H1 (cell line): ENCODE data around the gene SMURF2. TPM values are rescaled to one million over a fixed set of nuclear protein-coding genes. Genes with fewer than 3 reads are reported as not detected.

ENCODE experiments used
- ASH2L ChIP-seq: fragments of 200-600, 300-600 bp; sonication (generic); IDR thresholded peaks from one replicate; pipeline ENCODE4 v1.7.1; 2017; ENCODE audit warnings: low read length
- BCL11A ChIP-seq, 2 experiments: IDR thresholded peaks; one replicate each; pipeline ENCODE4 v1.6.1; 2011; ENCODE audit warnings: low read depth in 2 of 2, low read length in 2 of 2, mild to moderate bottlenecking in 2 of 2
- CHD1 ChIP-seq: IDR thresholded peaks from 2 replicates; pipeline ENCODE4 v1.6.1; 2012; ENCODE audit warnings: low read depth, low read length, improper control_type of control experiment
- CREB1 ChIP-seq: IDR thresholded peaks from 2 replicates; pipeline ENCODE4 v1.6.1; 2012; ENCODE audit warnings: inconsistent platforms
- EGR1 ChIP-seq: IDR thresholded peaks from 2 replicates; pipeline ENCODE4 v1.6.1; 2011; ENCODE audit warnings: low read depth, low read length, borderline replicate concordance
- JUN ChIP-seq: IDR thresholded peaks from 2 replicates; pipeline ENCODE4 v1.6.1; 2011; ENCODE audit warnings: low read depth, mild to moderate bottlenecking, improper control_type of control experiment, low read length
- KDM4A ChIP-seq: IDR thresholded peaks from one replicate; pipeline ENCODE4 v1.7.1; 2012; ENCODE audit warnings: low read depth, mild to moderate bottlenecking, moderate library complexity, low read length, inconsistent platforms; ENCODE audit not compliant: severe bottlenecking
- MAFK ChIP-seq: IDR thresholded peaks from 2 replicates; pipeline ENCODE4 v1.6.1; 2012; ENCODE audit warnings: low read depth, mild to moderate bottlenecking, improper control_type of control experiment, low read length
- SIN3A ChIP-seq, 2 experiments: IDR thresholded peaks in 1 of 2; conservative IDR thresholded peaks in 1 of 2; 2 replicates each; pipeline ENCODE4 v1.6.1; 2011 to 2012; ENCODE audit warnings: low read length in 2 of 2, improper control_type of control experiment in 1 of 2, low read depth in 1 of 2, mild to moderate bottlenecking in 1 of 2
- ZNF274 ChIP-seq: IDR thresholded peaks from 2 replicates; pipeline ENCODE4 v1.7.0; 2012; ENCODE audit warnings: low read length, borderline replicate concordance; ENCODE audit errors: extremely low read depth
- polyA plus RNA-seq, 7 experiments: library from polyadenylated mRNA; depleted of rRNA in 3 of 7; stranded (reverse) in 5 of 7; unstranded in 2 of 7; fragments of >200 nt in 5 of 7; fragments of 200-250 nt in 2 of 7; gene quantifications; 1 replicate in 5 of 7; 2 replicates in 1 of 7; 4 replicates in 1 of 7; pipeline versions ENCODE4 v1.2.1 to v1.2.3, GENCODE V29; 2011 to 2013; ENCODE audit warnings: missing spikeins in 2 of 7, mixed read lengths in 2 of 7
- total RNA-seq: library from RNA; stranded (reverse); fragmentation: NEBNext Ultra II Directional; extraction: Animal tissue kit (Norgen Biotek cat#: 25700); gene quantifications from 2 replicates; pipeline ENCODE4 v1.2.1, GENCODE V29; 2021
- TF ChIP-seq, protein P1 (sequence below): fragments of 300-600 bp; sonication (generic); IDR thresholded peaks from 2 replicates; pipeline ENCODE4 v1.7.1; 2012; ENCODE audit warnings: low read length, moderate library complexity, mild to moderate bottlenecking, inconsistent platforms; ENCODE audit not compliant: insufficient replicate concordance
- TF ChIP-seq, protein P2 (sequence below): IDR thresholded peaks from 2 replicates; pipeline ENCODE4 v1.6.1; 2012; ENCODE audit warnings: inconsistent platforms

SMURF2 gene
- total and polyA plus RNA-seq, 2 of the 8 experiments (the other 6 are each of a cell fraction or from before 2014, with no cell fraction given) = 7.2 to 29.2 TPM

DNA sequence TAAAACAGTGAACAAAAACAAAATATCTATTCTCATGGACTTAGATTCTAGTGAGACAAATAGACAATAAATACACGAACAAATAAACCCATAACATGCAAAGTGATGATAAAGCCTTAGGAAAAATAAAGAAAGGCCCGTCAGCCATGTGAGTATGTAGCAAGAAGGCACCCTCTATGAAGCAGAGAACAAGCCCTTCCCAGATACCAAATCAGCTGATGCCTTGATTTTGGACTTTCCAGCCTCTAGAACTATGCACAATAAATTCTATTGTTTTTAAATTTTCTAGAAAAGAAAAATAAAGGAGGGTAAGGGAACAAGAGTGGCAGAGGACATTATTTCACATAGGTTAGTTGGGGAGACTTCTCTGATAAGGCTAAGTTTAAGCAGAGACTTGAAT is 40.7 kb upstream of the SMURF2 start (continued):
- TF ChIP-seq, protein P1, sequence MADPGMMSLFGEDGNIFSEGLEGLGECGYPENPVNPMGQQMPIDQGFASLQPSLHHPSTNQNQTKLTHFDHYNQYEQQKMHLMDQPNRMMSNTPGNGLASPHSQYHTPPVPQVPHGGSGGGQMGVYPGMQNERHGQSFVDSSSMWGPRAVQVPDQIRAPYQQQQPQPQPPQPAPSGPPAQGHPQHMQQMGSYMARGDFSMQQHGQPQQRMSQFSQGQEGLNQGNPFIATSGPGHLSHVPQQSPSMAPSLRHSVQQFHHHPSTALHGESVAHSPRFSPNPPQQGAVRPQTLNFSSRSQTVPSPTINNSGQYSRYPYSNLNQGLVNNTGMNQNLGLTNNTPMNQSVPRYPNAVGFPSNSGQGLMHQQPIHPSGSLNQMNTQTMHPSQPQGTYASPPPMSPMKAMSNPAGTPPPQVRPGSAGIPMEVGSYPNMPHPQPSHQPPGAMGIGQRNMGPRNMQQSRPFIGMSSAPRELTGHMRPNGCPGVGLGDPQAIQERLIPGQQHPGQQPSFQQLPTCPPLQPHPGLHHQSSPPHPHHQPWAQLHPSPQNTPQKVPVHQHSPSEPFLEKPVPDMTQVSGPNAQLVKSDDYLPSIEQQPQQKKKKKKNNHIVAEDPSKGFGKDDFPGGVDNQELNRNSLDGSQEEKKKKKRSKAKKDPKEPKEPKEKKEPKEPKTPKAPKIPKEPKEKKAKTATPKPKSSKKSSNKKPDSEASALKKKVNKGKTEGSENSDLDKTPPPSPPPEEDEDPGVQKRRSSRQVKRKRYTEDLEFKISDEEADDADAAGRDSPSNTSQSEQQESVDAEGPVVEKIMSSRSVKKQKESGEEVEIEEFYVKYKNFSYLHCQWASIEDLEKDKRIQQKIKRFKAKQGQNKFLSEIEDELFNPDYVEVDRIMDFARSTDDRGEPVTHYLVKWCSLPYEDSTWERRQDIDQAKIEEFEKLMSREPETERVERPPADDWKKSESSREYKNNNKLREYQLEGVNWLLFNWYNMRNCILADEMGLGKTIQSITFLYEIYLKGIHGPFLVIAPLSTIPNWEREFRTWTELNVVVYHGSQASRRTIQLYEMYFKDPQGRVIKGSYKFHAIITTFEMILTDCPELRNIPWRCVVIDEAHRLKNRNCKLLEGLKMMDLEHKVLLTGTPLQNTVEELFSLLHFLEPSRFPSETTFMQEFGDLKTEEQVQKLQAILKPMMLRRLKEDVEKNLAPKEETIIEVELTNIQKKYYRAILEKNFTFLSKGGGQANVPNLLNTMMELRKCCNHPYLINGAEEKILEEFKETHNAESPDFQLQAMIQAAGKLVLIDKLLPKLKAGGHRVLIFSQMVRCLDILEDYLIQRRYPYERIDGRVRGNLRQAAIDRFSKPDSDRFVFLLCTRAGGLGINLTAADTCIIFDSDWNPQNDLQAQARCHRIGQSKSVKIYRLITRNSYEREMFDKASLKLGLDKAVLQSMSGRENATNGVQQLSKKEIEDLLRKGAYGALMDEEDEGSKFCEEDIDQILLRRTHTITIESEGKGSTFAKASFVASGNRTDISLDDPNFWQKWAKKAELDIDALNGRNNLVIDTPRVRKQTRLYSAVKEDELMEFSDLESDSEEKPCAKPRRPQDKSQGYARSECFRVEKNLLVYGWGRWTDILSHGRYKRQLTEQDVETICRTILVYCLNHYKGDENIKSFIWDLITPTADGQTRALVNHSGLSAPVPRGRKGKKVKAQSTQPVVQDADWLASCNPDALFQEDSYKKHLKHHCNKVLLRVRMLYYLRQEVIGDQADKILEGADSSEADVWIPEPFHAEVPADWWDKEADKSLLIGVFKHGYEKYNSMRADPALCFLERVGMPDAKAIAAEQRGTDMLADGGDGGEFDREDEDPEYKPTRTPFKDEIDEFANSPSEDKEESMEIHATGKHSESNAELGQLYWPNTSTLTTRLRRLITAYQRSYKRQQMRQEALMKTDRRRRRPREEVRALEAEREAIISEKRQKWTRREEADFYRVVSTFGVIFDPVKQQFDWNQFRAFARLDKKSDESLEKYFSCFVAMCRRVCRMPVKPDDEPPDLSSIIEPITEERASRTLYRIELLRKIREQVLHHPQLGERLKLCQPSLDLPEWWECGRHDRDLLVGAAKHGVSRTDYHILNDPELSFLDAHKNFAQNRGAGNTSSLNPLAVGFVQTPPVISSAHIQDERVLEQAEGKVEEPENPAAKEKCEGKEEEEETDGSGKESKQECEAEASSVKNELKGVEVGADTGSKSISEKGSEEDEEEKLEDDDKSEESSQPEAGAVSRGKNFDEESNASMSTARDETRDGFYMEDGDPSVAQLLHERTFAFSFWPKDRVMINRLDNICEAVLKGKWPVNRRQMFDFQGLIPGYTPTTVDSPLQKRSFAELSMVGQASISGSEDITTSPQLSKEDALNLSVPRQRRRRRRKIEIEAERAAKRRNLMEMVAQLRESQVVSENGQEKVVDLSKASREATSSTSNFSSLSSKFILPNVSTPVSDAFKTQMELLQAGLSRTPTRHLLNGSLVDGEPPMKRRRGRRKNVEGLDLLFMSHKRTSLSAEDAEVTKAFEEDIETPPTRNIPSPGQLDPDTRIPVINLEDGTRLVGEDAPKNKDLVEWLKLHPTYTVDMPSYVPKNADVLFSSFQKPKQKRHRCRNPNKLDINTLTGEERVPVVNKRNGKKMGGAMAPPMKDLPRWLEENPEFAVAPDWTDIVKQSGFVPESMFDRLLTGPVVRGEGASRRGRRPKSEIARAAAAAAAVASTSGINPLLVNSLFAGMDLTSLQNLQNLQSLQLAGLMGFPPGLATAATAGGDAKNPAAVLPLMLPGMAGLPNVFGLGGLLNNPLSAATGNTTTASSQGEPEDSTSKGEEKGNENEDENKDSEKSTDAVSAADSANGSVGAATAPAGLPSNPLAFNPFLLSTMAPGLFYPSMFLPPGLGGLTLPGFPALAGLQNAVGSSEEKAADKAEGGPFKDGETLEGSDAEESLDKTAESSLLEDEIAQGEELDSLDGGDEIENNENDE = no peak
- TF ChIP-seq CREB1 (no peak), ZNF274 (no peak), JUN (no peak), ASH2L (no peak), SIN3A (conservative IDR thresholded peaks at IDR 0.05 in 1 of 2, IDR thresholded peaks at IDR 0.05 in 1 of 2; ENCODE audit: low read depth in 1 of 2, low read length in 2 of 2) (no peak), EGR1 (no peak), BCL11A (IDR thresholded peaks at IDR 0.05; ENCODE audit: low read depth in 2 of 2, low read length in 2 of 2) (no peak), CHD1 (no peak), KDM4A (no peak), MAFK (no peak)
- TF ChIP-seq, protein P2, sequence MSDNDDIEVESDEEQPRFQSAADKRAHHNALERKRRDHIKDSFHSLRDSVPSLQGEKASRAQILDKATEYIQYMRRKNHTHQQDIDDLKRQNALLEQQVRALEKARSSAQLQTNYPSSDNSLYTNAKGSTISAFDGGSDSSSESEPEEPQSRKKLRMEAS = no peak
